NCI-H82 (cell line): ENCODE results near the gene MYT1.
"Not testable (repeated sequence)": the region's sequence is repeated elsewhere in the genome, so short reads cannot be mapped to it uniquely, and the experiment has no call there.

Experiments used
- DNase-seq: peaks from one replicate; lab custom pipeline; 2025; lab: John Stamatoyannopoulos, UW

Gene MYT1

DNA sequence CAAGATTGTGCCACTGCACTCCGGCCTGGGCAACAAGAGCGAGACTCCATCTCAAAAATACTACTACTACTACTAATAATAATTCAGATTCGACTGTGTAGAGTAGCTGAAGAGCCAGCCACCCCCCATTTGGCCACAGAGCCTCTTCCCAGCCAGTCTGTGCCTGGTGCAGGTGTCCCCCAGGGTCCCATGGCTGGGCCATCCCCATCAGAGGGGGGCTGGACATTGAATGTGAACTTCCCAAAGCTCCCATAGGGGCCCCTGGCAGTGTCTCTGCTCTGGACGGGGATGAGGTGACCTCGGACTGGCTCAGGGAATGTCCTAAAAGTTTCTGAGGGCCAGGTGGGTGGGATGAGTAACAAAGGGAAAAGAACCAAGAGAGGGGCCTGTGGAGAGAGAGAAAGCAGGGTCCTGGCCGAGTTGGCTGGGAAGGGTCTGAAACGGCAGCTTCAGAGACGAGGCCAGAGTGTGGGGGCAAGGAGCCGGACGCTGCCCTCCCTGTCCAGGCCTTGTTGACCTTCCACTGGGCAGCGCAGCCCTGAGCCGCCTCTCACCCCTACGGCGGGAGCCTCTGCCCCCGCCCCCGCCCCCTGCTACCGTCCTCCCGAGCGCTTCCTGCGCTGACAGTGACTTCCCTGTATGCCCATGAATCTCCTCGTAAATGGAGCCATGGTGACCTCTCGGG, 66.4 kb downstream of the MYT1 start:
- no peak for DNase-seq

DNA sequence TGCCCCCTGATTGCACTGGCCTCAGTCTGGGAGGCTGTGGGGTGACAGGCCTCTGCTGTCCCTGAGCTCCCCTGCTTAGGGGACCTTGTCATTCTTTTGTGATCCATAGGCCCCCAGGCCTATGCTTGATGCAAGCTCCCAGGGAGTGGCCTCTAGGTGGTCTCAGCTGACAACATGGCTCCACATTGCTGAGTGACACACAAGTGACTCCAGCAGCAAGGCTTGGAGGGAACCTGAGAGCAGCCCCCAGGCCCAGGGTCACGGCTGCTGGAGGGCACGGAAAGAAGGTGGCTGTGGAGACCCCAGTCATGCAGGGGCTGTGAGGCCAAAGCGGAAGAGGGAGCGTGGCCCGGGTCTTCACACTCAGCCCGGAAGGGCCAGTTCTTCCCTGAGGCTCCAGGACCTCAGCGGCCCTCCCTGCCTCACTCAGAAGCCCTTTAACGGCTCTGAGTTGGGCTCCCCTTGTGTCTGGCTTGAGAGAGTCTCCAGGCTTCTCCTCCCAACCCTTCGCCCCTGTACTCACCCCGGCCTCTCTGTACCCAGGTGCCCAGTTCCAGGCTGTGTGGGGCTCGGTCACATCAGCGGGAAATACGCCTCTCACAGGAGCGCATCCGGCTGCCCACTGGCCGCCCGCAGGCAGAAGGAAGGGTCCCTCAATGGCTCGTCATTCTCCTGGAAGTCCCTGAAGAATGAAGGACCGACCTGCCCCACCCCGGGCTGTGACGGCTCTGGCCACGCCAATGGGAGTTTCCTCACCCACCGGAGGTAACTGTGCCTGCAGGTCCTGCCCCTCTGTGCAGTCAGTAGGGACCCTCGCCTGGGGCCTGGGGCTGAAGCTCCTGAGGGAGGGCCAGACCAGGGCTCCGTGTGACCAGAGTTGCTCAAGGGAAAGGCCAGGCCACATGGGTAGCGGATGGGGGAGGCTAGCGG, 67.6 kb downstream of the MYT1 start:
- DNase-seq: no peak

DNA sequence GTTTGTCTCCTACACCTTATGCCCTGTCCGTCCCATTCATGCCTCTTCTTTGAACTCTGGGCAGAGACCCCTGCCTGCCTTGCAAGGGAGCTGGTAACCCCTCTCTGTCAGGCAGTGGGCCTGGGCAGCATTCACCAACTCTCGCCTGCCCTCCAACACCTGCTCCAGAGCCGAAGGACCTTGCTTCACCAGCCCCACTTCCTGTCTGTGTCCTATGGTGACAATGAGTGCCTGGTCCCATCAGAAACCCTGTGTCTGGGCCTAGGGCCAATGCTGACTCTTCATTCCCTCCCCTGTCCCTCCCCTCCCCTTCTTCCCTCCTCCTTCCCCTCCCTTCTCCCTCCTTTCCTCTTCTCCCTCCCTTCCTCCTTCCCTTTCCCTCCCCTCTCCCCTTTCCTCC, 68.5 kb downstream of the MYT1 start:
- DNase-seq: peak; percentile 44

DNA sequence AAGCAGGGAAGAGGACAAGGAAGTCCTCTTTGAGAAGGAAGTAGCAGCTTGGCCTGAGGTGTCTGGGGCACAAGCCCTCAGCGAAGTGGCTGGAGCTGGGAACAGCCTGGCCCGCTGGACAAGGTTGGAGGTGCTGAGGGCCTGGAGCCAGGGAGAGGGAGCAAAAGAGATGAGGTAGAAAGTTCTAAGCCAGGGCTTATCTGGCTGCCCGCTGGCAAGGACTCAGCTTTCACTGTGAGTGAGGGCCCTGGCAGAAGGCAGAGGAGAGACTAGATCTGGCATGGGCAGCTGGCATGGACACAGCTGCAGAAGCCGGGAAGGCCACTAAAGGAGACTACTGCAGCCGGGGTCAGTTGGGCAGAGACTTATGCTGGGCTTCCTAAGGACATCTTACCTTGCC, 69.5 kb downstream of the MYT1 start:
- DNase-seq: no peak

DNA sequence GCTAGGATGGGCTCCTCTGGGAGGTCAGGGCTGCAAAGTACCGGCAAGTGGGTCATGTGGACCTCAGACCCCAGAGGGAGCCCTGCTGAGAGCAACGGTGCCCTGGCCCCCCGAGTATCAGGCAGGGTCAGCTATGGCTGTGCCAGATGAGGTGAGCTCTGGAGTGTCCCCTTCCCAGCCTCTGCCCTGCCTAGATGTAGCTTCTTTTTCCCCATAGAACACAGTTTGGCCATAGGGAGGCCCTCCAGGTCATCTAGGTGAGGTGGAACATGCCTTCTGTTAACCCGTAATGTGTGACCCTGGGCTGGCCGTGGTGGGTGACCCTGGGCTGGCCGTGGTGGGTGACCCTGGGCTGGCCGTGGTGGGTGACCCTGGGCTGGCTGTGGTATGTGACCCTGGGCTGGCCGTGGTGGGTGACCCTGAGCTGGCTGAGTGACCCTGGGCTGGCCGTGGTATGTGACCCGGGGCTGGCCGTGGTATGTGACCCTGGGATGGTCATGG, 70.1 kb downstream of the MYT1 start:
- no peak for DNase-seq

GRCh38 chr20:64234921-64235565, 70.8 kb downstream of the MYT1 start:
- not testable (repeated sequence) for DNase-seq

DNA sequence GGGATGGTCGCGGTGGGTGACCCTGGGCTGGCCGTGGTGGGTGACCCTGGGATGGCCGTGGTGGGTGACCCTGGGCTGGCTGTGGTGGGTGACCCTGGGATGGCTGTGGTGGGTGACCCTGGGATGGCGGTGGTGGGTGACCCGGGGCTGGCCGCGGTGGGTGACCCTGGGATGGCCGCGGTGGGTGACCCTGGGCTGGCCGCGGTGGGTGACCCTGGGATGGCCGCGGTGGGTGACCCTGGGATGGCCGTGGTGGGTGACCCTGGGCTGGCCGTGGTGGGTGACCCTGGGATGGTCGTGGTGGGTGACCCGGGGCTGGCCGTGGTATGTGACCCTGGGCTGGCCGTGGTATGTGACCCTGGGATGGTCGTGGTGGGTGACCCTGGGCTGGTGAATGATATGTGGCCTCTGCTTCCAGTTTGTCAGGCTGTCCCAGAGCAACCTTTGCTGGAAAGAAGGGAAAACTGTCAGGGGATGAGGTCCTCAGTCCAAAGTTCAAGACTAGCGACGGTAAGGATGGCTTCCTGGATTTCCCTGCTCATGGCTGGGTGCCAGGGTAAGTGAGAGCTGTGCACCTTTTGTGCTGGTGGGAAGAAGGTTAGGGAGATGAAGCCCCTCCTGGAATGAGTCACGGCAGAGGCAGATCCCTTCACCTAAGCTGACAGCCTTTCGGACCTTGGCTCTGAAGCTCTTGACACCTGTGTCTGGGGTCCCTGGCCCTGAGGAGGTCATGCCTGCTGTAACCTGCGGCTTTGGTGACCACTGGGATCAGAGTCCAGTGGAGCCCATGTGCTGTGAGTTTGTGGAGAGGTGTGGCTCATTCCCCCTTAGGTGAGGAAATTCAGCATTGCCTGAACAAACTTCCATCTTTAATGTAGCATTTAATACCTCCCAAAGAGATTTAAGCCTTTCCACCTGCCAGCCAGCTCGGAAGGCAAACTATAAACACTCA, 72.2 kb downstream of the MYT1 start:
- no peak for DNase-seq

GRCh38 chr20:64237316-64237715, 73.1 kb downstream of the MYT1 start:
- no peak for DNase-seq

DNA sequence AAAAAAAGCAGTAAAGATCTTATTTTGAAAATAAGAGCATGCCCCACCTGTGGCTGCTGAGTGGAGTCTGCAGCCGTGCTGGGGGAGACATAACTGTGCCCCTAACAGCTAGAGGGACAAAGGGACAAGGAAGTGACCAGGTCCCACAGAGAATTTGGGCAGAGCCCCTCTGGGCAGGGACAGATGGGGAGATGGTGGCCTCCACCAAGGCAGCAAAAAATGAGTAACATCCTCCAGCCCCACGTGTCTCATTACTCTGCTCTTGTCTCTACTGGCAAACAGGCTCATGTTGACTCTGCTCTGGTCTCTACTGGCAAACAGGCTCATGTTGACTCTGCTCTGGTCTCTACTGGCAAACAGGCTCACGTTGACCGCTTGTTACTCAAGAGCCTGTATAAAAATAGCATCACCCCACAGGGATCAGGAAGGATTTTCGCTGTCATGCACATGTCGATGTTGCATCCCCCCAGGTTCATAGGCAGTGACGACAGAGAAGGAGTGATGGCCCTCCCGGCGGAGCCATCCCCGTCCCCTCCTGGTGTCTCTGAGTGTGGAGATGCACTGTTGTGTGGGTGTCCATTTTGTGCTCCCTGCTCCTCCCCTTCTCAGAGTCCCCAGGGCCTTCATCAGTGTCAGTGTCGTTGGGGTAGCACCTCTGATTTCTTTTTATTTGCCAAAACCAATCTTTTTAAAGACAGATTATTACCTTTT, 74.0 kb downstream of the MYT1 start:
- no peak for DNase-seq

DNA sequence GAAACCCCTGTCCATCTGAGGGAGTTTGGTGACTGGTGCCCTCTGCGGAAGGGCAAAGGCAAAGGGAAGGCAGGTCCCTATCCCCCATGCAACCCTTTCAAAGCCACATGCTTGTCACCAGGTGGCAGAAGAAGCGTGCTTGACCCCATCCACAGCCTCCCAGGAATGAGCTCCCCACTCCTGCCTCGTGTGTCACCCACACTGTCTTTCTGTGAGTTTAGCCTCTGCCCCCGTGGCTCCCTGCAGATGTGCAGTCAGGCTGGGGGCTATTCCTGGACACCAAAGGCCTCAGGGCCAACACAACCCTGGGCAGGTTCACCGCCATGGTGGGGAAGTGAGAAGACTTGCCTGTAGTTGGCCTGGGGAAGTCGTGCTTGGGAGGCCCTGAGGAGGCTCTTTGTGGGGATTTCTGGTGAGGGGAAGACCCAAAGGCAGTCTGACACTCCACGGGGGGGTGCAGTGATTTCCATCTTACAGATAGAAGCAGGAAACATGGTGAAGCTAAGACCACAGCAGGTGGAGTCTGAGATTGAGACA, 74.7 kb downstream of the MYT1 start:
- no peak for DNase-seq

DNA sequence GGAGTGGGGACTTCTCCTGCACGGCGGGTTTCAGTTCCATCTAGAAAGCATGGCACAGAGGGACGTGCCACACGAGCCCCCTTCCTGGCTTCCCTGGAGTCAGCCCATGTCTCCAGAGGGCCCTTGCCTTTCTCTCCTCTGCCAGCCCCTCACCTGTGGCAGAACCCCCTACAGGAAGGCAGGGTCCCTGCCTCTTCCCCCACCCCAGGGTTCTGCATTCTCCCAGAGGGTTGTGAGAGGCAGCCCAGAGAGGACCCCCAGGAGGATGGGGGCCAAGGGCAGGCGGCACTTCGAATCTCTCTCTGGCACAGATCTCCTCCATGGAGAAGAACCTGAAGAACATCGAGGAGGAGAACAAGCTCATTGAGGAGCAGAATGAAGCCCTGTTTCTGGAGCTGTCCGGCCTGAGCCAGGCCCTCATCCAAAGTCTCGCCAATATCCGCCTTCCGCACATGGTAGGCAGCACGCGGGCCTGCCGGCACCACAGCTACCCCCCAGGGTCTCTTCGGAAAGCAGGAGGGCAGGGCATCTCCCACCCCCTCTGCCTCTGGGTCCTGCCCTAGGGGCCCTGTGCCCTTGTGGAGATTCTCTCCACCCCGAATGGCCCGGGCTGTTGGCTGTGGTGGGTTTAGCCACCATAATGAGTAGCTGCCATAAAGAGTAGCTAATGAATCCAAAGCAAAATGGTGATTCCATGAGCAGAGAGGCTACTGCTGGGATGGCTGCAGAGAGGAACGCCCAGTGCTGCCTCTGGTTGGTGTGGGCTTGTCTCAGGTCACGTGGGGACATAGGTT, 75.4 kb downstream of the MYT1 start:
- no peak for DNase-seq

- DNase-seq: no peak
Measured at GRCh38 chr20:64240243-64241015, 76.2 kb downstream of the MYT1 start.

- DNase-seq: no peak
Measured at GRCh38 chr20:64241061-64241460, 76.8 kb downstream of the MYT1 start.

GRCh38 chr20:64242003-64242796, 77.9 kb downstream of the MYT1 start:
- DNase-seq: no peak

DNA sequence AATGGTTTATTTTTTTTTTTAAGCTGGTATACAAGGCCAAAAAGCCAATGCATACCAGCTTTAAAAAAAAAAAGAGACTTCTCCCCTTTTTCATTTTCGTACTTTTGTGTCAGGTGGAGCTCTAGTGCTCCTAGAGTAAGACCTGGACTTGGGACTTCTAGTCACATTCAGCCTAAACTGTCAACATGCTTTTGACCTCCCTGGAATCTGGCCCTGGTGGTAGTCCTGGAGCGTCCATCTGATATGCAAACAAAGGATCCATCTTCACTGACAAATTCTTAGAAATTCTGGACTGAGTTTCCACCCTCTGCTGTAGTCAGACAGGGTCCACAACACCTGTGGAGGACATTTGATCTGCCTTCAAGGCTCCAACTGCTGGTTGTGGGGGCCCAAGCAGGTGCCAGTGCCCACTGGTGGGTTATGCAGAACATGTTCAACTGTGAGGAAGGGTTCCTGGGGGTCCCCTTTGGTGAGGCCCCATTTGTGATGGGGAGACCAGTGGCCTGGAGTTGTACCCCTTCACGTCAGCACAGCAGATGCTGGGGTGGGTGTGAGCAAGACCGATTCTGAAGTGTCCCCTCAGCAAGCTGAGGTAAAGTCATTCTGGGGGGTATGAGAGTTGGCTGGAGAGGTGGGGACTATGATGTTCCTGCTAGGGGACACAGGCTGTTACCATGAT, 78.7 kb downstream of the MYT1 start:
- DNase-seq: no peak

- no peak for DNase-seq
Measured at GRCh38 chr20:64244281-64244805, 80.1 kb downstream of the MYT1 start.

- no peak for DNase-seq
Measured at GRCh38 chr20:64244870-64245603, 80.8 kb downstream of the MYT1 start.
